GM23248 (cell line): Measurements from ENCODE around the gene B3GNT2.

Experiments
- EZH2 ChIP-seq: fragments of 200-600 bp; sonication (generic); IDR thresholded peaks from 2 replicates; pipeline ENCODE4 v1.6.1; 2018; ENCODE audit warnings: antibody characterized with exemption, mild to moderate bottlenecking; ENCODE audit not compliant: insufficient read depth, poor library complexity, severe bottlenecking
- EZH2phosphoT487 ChIP-seq: fragments of 200-600 bp; sonication (generic); IDR thresholded peaks from 2 replicates; pipeline ENCODE4 v1.6.1; 2018; ENCODE audit warnings: antibody characterized with exemption, moderate library complexity, mild to moderate bottlenecking, low read depth; ENCODE audit not compliant: insufficient read depth

DNA sequence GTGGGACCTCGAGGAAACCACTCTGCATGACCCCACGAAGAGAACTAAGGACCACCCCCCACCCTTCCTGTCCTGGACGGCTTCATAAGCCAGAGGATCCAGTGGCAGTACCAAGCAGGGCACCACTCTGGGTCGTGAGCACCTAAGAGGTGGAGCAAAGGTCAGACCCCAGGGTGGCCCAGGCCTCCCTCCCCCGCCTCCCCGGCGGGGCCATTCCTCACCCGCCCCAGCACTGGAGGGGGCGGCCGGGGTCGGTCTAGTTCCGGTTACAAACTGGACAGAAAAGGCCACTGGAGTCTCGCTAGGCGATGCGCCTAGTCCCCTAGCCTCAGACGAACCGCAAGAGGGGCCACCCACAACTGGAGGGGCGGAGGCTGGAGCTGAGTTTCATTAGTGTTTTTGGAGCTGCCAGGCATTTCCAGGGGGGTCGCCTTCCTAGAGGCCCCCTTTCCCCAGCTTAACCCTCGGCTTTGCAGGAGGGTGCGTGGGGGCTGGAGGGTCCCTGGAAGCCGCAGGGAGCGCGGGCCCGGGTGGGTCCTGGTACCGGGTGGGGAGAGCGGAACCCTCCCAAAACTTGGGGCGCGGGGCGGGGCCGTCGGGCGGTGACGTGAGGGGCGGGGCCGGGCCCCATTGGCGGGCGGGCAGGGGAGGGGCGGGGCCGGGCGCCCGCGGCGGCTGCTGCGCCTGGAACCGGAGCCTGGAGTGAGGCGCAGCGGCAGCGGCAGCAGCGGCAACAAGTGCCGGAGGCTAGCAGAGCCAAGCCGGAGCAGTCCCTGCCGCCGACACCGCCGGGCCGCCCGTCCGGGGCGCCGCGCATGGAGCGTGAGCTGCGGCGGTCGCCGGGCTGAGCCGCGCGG, at the start of gene B3GNT2:
- TF ChIP-seq EZH2: no peak
- no peak for TF ChIP-seq EZH2phosphoT487
